ENCODE results near the gene SGPP1.
"Not testable (repeated sequence)": the region's sequence is repeated elsewhere in the genome, so short reads cannot be mapped to it uniquely, and the experiment has no call there.

The SGPP1 gene

DNA sequence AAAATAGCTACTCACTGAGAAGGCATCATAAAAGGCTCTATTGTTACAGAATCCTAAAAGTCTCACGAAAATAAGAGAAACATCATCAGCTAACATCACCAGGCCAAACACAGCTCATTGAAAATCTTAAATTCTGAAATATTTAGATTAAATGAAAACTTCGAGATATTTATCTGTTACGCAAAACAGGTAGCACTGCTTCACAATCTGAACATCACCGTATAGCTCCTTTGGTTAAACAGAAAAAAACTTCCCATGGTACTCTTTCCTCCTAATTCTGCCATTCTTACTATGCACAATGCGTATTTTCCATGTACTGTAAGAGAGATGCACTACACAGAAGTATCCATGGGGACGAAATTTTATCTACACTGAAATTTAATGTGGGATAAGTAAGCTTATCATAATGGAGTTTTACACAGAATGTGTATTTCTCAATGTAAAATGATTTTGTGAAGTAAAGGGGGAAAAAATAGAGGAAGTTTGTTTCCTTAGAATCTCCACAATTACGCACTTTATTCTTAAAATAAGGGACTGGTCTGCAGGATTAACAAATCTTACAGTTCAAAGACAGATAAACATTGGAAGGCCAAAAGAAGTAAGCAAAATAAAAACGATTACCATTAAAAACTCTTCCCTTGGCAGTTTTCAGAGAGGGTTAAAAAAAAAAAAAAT is 1.9 kb downstream of the SGPP1 start:
- no peak for DNase-seq

DNA sequence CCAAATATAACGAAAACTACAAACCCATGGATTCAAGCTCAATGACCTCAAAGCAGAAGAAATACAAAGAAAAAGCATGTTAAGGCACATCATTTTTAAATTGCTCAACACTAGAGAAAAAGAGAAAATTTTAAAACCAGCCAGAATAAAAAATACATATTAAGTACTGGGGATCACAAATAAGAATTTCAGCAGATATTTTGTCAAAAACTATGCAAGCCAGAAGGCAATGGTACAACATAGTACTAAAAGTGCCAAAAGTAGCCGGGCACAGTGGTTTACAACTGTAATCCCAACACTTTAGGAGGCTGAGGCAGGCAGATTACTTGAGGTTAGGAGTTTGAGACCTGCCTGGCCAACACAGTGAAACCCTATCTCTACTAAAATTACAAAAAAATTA is 10.2 kb downstream of the SGPP1 start:
- DNase-seq, result peak; percentile 30

DNA sequence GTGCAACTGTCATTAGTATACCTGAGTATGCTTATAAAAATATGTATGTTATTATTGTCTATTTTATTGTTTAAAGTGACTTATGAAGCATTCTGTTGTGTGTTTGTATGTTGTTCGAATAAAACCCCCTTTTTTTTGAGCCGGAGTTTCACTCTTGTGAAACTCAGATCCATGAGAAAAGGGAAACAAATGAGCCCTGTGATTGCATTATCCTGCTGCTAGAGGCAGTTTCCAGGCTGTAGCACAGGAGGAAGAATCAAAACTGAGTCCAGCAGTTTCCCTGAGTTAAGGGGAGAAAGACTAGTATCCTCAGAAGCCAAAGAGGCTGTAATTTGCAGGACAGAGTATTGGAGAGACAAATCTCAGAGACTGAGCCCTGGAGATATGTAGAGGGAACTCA is 12.5 kb downstream of the SGPP1 start:
- DNase-seq, result no peak

DNA sequence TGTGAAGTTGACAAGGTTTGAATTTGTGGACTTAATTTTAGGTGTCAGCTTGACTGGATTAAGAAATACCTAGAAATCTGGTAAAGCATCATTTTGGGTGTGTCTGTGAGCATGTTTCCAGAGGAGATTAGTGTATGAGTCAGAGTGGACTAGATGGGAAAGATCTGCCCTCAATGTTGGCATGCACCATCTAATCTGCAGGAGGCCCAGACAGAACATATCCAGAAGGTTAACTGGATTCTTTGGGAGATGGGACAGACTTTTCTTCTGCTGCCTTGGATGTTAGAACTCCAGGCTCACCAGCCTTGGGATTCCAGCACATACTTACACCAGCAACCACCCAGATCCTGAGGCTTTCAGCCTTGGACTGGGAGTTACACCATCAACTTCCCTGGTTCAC is 14.1 kb downstream of the SGPP1 start:
- peak; percentile 37 for DNase-seq

DNA sequence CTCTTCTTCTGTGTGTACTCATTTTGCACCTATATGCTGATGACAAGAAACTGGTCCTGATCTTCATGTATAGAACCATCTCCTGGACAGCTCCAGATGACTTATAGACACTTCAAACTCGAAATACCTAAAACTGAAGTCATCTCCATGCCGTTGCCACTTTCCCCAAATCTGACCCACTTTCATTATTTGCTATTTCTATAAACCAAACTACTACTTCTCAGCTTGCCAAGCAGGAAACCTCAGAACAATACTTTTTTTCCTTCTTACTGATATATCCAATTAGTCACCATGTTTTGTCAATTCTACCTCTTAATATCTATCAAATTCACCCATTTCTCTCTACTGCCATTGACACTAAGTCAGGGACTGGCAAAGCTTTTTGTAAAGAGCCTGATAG is 14.8 kb downstream of the SGPP1 start:
- no peak for DNase-seq

DNA sequence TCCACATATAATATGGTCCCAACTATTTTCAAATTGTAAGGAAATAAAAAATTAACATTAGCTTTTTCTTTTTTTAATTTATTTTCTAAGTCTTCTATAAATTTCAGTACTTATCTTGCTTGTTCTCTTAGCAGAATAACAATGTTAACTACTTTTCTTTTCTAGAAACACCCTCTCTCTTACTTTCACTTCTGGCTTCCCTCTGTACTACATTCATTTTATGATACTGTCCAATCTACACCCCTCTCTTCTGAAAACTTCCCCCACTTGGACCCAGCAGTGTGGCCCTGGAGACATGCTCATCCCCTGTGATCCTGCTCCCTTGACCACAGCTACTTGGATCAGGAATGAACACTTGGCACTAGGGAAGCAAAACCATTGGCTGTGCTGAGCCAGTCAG is 15.7 kb downstream of the SGPP1 start:
- no peak for DNase-seq

DNA sequence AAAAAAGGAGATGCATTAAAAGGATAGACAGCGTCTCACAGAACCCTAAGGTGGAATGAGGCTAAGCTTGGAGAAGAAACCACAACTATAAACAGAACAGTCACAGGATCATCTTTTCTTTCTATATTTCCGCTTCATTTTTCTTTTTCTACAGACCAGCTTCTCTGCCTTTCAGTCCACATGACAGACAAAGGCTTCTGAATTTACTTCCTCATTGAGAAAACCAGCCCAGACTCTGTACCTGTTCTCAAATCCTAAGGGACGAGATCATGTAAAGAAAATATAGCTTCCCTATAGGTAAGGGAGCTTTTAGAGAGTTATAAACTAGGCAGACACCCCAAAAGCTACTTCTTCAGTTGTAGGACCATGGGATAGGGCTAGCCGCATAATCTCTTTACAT is 17.4 kb downstream of the SGPP1 start:
- DNase-seq, result no peak

DNA sequence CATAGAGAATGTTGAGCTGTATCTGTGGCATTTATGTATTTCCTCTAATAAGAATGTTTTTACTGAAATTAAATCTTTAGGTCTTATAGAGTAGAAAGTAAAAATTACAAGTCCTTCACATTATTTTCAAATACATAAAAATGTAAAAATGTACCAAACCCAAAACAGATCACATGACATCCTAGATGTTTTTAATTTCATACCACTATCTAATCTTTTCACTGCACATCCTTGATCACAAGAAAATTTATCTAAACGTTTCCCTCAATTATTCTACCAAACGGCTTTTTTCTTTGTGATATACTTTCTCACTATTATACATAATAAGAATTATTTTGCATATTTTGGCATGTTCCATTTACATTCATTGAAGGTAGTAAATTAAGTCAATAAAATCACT is 18.3 kb downstream of the SGPP1 start:
- DNase-seq, result no peak

DNA sequence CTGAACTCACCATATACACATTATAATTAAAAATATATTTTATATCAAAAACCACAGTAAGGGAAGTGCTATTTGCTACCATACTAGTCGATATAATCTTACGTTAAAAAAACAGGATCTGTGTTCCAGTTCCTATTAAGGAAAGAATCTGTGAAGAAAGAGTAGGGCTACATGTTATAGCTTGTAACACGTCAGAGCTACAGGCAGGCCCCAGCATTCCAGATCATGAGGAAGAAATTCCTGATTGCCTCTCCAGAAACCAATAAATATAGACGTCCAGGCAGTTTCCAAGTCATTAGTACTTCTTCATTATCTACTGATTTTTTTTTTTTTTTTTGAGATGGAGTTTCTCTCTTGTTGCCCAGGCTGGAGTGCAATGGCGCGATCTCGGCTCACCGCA is 20.6 kb downstream of the SGPP1 start:
- DNase-seq, result no peak

DNA sequence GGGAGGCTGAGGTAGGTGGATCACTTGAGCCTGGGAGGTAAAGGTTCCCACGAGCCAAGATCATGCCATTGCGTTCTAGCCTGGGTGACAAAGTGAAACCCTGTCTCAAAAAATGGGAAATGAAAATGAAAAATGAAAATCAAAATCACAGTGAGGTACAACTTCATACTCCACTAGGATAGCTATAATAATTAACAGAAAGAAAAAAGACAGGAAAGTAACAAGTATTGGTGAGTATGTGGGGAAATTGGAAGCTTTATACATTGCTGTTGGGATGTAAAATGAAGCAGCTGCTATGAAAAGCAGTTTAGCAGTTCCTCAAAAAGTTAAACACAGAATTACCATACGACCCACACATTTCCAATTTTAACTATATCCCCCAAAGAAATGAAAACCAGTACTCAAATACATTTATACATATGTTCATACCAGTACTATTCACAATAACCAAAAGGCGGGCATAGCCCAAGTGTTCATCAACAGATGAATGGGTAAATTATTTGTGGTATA is 22.2 kb downstream of the SGPP1 start:
- DNase-seq, result no peak

DNA sequence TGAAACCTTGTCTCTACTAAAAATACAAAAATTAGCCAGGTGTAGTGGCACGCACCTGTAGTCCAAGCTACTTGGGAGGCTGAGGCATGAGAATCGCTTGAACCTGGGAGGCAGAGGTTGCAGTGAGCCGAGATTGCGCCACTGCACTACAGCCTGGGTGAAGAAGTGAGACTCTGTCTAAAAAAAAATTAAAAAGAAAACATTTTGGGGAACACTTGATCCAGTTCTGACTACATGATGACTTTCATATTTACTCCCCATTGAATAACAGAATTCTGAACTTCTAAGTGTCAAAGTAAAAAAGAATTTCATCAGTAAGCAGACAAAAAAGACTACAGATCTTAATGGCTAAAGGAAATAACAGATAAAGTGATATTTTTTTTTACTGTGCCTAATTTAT is 25.3 kb downstream of the SGPP1 start:
- DNase-seq, result not testable (repeated sequence)

DNA sequence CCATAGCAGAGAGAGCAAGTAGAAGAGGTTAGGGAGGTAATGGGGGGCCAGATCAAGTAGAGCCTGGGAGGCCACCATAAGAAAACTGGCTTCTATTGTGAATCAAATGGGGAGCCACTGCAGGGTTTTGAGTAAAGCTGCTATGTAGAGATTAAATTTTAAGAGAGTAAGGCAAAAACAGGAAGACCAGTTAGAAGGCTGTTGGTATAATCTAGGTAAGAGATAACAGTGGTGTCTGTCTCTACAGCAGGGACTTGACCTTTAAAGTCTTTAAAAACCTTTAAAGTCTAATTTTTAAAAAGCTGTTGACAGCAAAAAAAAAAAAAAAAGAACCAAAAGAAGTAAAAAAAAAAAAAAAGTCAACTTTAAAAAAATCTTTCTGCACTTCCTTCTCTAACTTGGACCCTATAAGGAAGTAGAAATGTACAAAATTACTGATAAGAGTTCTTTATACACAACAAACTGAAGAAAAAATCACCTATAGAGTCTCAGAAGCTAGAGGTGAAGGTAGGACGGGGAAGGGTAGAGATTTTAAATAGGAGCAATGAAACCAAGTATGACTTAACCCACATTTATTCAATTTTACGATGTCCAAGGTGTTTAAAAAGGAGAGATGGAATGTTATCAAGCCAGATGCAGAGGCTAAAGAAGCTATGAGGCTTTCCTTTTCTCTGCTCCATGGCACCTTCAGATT is 26.1 kb downstream of the SGPP1 start:
- DNase-seq, result no peak

DNA sequence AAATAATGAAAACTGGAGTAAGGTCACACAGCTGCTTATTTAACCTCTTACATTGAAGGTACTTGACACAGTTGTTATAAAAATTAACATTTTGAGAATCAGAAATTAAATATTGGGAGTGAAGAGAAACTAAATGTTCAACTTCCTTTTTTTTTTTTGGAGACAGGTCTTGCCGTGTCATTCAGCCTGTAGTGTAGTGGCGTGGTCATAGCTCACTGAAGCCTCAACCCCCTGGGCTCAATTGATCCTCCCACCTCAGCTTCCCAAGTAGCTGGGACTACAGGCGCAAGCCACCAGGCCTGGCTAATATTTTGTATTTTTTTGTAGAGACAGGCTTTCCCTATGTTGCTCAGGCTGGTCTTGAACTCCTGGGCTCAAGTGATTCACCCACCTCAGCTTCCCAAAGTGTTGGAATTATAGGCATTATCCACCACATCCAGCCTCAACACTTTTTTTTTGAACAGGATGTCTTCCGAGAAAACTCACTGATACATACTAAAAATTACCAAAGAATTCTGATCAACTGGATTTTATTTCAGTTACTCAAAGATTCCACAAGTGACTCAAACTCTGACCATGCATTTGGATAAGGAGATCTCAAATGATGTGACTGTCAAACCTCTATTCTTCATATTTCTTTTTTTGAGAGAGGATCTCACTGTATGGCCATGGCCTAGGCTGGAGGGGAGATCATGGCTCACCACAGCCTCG is 35.4 kb downstream of the SGPP1 start:
- DNase-seq, result peak; percentile 33

DNA sequence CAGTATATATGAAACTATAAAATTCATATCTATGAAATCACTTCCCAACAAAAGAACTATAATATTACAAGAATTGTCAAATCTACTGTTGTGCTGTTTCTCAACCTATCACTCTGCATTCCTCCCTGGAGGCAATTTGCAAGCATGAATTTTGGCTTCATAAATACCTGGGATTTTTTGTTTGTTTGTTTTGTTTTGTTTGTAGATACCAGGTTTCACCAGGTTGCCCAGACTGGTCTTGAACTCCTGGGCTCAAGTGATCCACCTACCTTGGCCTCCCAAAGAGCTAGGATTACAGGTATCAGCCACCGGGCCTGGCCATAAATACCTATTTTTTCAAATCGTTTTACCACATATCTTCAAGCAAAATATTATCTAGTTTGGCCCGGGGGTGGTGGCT is 38.7 kb downstream of the SGPP1 start:
- DNase-seq, result no peak

DNA sequence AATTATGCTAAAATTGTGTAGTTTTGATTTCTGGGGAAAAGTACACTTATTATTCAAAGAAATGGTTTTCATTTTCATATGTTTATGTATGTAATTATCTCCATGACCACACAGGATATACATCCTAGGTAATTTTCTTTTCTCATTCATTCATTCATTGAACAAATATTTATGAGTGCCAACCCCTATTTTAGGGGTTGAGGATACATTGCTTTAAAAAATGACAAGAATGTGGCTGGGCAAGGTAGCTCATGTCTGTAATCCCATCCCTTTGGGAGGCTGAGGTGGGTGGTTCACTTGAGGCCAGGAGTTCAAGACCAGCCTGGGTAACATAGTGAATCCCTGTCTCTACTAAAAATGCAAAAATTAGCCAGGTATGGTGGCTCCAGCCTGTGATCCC is 40.9 kb downstream of the SGPP1 start:
- peak; percentile 5 for DNase-seq

DNA sequence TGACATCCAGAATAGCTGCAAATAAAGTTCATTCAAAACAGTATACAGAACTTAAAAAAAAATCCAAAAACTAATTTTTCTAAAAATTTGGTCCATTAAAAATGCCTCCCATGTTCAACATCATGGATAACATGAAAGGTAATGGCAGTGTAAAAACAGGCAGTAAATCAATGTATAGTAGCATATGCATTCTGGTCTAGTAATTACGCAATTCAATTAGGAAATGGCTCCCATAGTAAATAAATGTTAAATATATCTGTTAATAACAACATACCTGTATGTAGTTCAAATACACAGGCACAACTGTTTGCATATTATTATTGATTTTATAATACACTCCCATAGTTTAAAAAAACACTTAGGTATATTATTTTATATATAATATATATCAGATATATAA is 42.5 kb downstream of the SGPP1 start:
- no peak for DNase-seq

DNA sequence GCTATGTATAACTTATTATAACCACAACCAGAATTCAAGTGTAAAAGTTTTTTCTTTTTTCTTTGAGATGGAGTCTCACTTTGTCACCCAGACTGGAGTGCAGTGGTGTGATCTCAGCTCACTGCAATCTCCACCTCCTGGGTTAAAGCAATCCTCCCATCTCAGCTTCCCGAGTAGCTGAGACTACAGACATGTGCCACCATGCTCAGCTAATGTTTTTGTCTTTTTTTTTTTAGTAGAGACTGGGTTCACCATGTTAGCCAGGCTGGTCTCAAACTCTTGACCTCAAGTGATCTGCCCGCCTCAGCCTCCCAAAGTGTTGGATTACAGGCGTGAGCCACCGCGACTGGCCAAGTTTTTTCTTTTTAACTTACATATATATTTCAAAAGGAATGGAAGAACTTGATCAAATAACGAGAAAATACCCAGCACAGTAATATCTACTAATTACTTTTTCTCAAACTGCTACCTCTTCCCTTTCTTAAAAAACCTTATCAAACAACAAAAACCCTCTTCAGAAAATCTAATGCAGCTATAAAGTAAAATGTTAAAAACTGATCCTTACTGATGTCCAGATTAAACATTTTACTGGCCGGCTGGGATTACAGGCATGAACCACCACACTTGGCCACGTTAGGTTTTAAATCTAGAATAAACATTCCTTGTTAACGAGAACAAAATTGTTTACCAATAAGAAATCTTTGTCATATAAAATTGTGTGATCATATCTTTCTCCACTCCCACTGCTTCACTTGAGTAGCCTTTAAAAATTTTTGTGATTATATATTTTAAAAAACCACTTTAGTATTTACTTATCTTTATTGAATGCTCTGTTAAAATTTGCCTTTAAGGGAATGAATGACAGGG is 44.9 kb downstream of the SGPP1 start:
- no peak for DNase-seq

DNA sequence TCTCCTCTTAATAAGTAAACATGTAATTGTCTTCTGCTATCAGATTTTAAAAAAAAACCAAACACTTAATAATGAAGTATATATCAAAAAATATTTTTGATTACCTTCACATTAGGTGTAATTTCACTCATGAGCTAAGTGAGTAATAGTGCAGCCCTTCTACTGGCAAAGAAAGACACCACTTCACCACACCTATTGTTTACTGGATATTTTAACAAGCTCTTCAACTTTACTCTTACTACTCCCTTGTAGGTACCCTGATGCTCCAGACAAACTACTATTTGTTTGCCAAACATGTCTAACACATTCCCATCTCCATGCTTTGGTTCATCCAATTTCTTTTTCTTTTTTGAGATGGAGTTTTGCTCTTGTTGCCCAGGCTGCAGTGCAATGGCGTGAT is 49.3 kb downstream of the SGPP1 start:
- DNase-seq, result no peak

DNA sequence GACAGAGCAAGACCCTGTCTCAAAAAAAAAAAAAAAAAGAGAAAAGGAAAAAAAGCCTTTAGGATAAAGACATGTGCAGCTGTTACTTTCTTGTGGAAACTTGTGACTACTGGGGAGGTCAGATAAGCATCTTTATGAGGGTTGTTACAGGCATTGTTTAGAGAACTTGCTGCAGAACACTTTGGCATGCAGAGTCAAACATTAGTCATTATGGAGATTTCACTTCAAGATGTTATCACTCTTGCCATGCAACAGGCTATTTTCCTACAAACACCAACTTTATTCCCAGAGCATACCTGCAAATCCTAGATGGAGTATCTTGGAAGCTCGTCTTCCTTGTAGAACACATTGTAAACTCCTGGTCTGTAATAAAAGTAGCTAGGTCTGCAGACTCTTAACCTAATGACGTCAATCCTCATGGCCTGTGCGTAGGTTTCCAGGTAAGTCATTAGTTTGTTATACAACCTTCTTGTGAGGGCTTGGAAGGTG is 49.9 kb downstream of the SGPP1 start:
- DNase-seq, result peak; percentile 48

DNA sequence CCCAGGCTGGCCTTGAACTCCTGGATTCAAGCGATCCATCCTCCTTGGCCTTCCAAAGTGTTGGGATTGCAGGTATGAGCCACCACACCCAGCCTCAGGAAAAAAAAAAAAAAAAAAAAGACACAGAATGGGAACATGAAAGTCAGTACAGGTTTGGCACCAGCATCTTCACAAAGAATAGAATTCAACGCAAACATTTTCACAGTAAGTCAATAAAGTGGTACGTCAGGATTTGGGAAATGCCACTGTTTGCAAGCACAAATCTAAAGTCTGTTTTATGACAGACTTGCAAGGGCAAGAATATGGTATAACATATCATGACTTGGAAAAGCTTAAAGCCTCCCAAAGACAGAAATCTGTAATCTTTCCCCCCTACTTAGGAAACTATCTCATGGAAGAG is 51.2 kb downstream of the SGPP1 start:
- no peak for DNase-seq

DNA sequence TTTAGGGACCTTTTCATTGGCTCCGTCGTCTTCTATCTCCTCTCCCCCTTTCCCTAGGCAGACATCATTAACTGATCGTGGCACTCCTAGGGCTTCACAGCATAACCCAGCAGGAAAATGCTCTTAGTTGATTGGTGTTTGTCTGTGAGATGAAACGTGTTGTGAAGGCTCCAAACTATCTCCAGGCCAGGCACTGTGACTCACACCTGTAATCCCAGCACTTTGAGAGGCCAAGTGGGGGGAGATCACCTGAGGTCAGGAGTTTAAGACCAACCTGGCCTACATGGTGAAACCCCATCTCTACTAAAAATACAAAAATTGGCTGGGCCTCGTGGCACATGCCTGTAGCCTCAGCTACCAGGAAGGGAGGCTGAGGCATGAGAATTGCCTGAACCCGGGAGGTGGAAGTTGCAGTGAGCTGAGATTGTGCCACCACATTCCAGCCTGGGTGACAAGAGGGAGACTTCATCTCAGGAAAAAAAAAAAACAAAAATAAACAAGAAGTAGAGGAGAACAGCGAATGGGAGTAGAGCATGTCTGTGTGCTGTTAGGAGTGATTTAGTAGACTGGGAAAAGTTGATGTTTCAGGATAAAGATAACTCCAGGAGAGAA is 53.9 kb downstream of the SGPP1 start:
- DNase-seq, result no peak

DNA sequence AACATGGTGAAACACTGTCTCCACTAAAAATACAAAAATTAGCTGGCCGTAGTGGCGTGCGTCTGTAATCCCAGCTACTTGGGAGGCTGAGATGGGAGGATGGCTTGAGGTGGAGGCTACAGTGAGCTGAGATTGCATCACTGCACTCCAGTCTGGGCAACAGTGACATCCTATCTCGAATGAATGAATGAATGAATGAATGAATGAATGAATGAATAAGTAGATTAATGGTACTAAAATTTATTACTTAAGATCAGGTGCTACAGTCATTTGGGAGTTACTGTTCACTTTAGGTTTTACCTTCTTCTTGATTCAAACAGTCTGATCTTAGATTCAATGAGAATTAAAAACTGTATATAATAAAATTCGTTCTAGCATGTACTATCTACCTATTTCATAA is 54.6 kb downstream of the SGPP1 start:
- DNase-seq, result no peak

Data from fibroblast of skin of right biceps (primary cell).